PC-3 (cell line): ENCODE data around the gene TCF12.

Source experiments
- EZH2 ChIP-seq: fragments of 300-600 bp; sonication (generic); IDR thresholded peaks from one replicate; pipeline ENCODE4 v1.6.1; 2017; ENCODE audit warnings: antibody characterized with exemption, mild to moderate bottlenecking, low read length; ENCODE audit not compliant: unreplicated experiment
- EZH2phosphoT487 ChIP-seq: fragments of 300-600 bp; sonication (generic); IDR thresholded peaks from 2 replicates; pipeline ENCODE4 v1.6.1; 2018; ENCODE audit warnings: mild to moderate bottlenecking, antibody characterized with exemption, low read length, borderline replicate concordance
- TF ChIP-seq, protein P1 (sequence below): fragments of 300-600 bp; sonication (generic); conservative IDR thresholded peaks from 2 replicates; pipeline ENCODE4 v1.5.1; 2017; ENCODE audit warnings: antibody characterized with exemption, low read depth, mild to moderate bottlenecking, low read length

DNA sequence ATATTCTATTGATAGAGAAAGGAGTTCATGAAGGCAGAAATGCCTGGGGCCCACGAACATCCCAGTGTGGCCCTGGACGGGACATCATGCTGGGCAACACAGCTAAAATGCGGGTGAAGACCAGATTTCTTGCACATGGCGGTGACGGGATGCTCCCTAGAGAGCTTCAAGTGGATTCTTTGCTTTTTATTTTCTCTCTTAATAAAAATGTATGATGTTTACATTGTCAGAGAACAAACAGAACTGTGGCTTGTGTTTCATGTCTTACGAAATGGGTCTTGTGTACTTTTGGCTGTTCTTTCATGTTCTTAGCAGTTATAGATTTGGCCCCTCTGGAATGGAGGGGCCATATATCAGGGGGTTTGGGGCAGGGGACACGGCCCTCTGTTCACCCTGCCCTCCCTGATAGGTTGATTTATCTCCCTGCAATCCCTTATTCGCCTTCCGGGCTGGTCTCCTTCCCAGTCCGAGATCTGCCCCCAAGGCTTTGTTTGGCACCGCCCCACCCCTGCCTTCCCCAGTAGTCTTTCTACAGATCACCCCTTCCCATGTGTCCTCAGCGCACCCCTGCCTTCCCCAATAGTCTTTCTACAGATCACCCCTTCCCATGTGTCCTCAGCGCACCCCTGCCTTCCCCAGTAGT, 389.2 kb downstream of the TCF12 start:
- TF ChIP-seq, protein P1, sequence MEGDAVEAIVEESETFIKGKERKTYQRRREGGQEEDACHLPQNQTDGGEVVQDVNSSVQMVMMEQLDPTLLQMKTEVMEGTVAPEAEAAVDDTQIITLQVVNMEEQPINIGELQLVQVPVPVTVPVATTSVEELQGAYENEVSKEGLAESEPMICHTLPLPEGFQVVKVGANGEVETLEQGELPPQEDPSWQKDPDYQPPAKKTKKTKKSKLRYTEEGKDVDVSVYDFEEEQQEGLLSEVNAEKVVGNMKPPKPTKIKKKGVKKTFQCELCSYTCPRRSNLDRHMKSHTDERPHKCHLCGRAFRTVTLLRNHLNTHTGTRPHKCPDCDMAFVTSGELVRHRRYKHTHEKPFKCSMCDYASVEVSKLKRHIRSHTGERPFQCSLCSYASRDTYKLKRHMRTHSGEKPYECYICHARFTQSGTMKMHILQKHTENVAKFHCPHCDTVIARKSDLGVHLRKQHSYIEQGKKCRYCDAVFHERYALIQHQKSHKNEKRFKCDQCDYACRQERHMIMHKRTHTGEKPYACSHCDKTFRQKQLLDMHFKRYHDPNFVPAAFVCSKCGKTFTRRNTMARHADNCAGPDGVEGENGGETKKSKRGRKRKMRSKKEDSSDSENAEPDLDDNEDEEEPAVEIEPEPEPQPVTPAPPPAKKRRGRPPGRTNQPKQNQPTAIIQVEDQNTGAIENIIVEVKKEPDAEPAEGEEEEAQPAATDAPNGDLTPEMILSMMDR = no peak
- TF ChIP-seq EZH2phosphoT487 (no peak), EZH2 (no peak)
